Measurements from ENCODE around the gene ECSIT. TPM values are rescaled to one million over a fixed set of nuclear protein-coding genes. Genes with fewer than 3 reads are reported as not detected.

Gene ECSIT
- total RNA-seq, 2 experiments from 2014 or later, result 24.8 to 26.8 TPM

GRCh38 chr19:11486661-11487503, 42.1 kb downstream of the ECSIT start:
- Mint-ChIP-seq H3K27ac (no peak overlapping the region), H3K27me3 (peaks cover 3% of the 10 kb centered on the region), H3K36me3 (ENCODE audit: low read depth) (peaks cover 15% of the 10 kb centered on the region), H3K4me1 (peaks cover 15% of the 10 kb centered on the region), H3K4me3 (no peak overlapping the region), H3K9me3 (no peaks in the 10 kb centered on the region)
- no peak for DNase-seq
- CTCF ChIA-PET, result no interaction called here
- POLR2A ChIA-PET, result no interaction called here

GRCh38 chr19:11485245-11485837, 43.6 kb downstream of the ECSIT start:
- POLR2A ChIA-PET, result interaction anchor here (0.5 to 1.5 kb wide), 2 partner anchors 104 to 132 kb away, joined by 3 to 5 read pairs; no protein-coding TSS in a partner anchor
- Mint-ChIP-seq H3K4me3 (no peak overlapping the region), H3K9me3 (no peaks in the 10 kb centered on the region), H3K27ac (no peak overlapping the region), H3K36me3 (ENCODE audit: low read depth) (peaks cover 11% of the 10 kb centered on the region), H3K4me1 (peaks cover 25% of the 10 kb centered on the region), H3K27me3 (peaks cover 12% of the 10 kb centered on the region)
- no peak for DNase-seq
- CTCF ChIA-PET, result interaction anchor here (0.7 to 1.1 kb wide), 2 partner anchors 11 to 47 kb away, joined by 3 read pairs; no protein-coding TSS in a partner anchor

GRCh38 chr19:11483366-11484111, 45.4 kb downstream of the ECSIT start:
- Mint-ChIP-seq H3K27ac (no peak overlapping the region), H3K4me3 (peak overlapping the region; percentile 39), H3K36me3 (ENCODE audit: low read depth) (peaks cover 9% of the 10 kb centered on the region), H3K27me3 (peaks cover 20% of the 10 kb centered on the region), H3K9me3 (no peaks in the 10 kb centered on the region), H3K4me1 (peaks cover 30% of the 10 kb centered on the region)
- DNase-seq, result no peak
- ChIA-PET CTCF (interaction anchor here (0.6 to 2.9 kb wide), 29 partner anchors 10 to 1564 kb away, joined by 3 to 45 read pairs (median 4); partner anchors contain the start of genes ECSIT, ELOF1, EPOR and ODAD3), POLR2A (interaction anchor here (0.9 to 2.7 kb wide), 15 partner anchors 10 to 328 kb away, joined by 3 to 25 read pairs (median 3); partner anchors contain the start of genes ELOF1, SPC24, SWSAP1 and ZNF653)

- ChIA-PET CTCF (interaction anchor here (0.6 to 2.9 kb wide), 40 partner anchors 10 to 1563 kb away, joined by 3 to 45 read pairs (median 4); partner anchors contain the start of genes ECSIT, ELOF1, EPOR and ODAD3), POLR2A (interaction anchor here (0.9 to 2.7 kb wide), 16 partner anchors 11 to 327 kb away, joined by 3 to 25 read pairs (median 4); partner anchors contain the start of genes ELOF1, SPC24, SWSAP1 and ZNF653)
- H3K27ac Mint-ChIP-seq, result peak overlapping the region; percentile 47
Measured at GRCh38 chr19:11482384-11483050, 46.4 kb downstream of the ECSIT start.

GRCh38 chr19:11481534-11482383, 47.2 kb downstream of the ECSIT start:
- ChIA-PET CTCF (interaction anchor here (0.8 to 2.9 kb wide), 30 partner anchors 11 to 356 kb away, joined by 3 to 45 read pairs (median 4); partner anchors contain the start of genes ECSIT, EPOR, ODAD3 and PRKCSH), POLR2A (interaction anchor here (1.1 to 2.7 kb wide), 9 partner anchors 19 to 327 kb away, joined by 3 to 25 read pairs (median 4); partner anchors contain the start of genes SWSAP1 and ZNF653)
- peaks cover 30% of the 10 kb centered on the region for H3K4me1 Mint-ChIP-seq
- no peaks in the 10 kb centered on the region for H3K9me3 Mint-ChIP-seq
- H3K36me3 Mint-ChIP-seq (ENCODE audit: low read depth), result peaks cover 9% of the 10 kb centered on the region
- DNase-seq, result peak; percentile 77
- peak overlapping the region; percentile 47 for H3K27ac Mint-ChIP-seq
- H3K4me3 Mint-ChIP-seq, result peak overlapping the region; percentile 64
- peaks cover 35% of the 10 kb centered on the region for H3K27me3 Mint-ChIP-seq

More at GRCh38 chr19:11482384-11483050, 46.4 kb downstream of the ECSIT start:
- H3K9me3 Mint-ChIP-seq, result no peaks in the 10 kb centered on the region
- H3K36me3 Mint-ChIP-seq (ENCODE audit: low read depth), result peaks cover 9% of the 10 kb centered on the region
- peaks cover 29% of the 10 kb centered on the region for H3K27me3 Mint-ChIP-seq
- H3K4me3 Mint-ChIP-seq, result peak overlapping the region; percentile 64
- peak; percentile 90 for DNase-seq
- H3K4me1 Mint-ChIP-seq, result peaks cover 30% of the 10 kb centered on the region

GRCh38 chr19:11480715-11481533, 48.0 kb downstream of the ECSIT start, which contains the start of gene ELAVL3:
Gene ELAVL3, minus strand, starts transcription at chr19:11481046. Its CDS starts 438 bp downstream, at chr19:11480608.
- POLR2A ChIA-PET, result interaction anchor here (1.4 to 2.7 kb wide), 2 partner anchors 100 to 326 kb away, joined by 3 to 25 read pairs; no protein-coding TSS in a partner anchor
- CTCF ChIA-PET, result interaction anchor here (2.9 kb wide), 1 partner anchor 99 kb away, joined by 45 read pairs; no protein-coding TSS in a partner anchor

GRCh38 chr19:11479898-11480714, 48.8 kb downstream of the ECSIT start:
- Mint-ChIP-seq H3K27ac (no peak overlapping the region), H3K4me3 (no peak overlapping the region), H3K4me1 (peaks cover 29% of the 10 kb centered on the region), H3K27me3 (peaks cover 38% of the 10 kb centered on the region), H3K9me3 (no peaks in the 10 kb centered on the region), H3K36me3 (ENCODE audit: low read depth) (peaks cover 9% of the 10 kb centered on the region)
- ChIA-PET CTCF (no interaction called here), POLR2A (interaction anchor here (1.4 kb wide), 1 partner anchor 325 kb away, joined by 3 read pairs; no protein-coding TSS in a partner anchor)
- DNase-seq, result no peak

More at GRCh38 chr19:11480715-11481533, 48.0 kb downstream of the ECSIT start, which contains the start of gene ELAVL3:
- H3K27me3 Mint-ChIP-seq, result peaks cover 38% of the 10 kb centered on the region
- H3K27ac Mint-ChIP-seq, result no peak within 1 kb of the TSS
- H3K36me3 Mint-ChIP-seq (ENCODE audit: low read depth), result peaks cover 9% of the 10 kb centered on the region
- no peak within 1 kb of the TSS for H3K4me3 Mint-ChIP-seq
- DNase-seq, result no peak
- no peaks in the 10 kb centered on the region for H3K9me3 Mint-ChIP-seq
- H3K4me1 Mint-ChIP-seq, result peaks cover 30% of the 10 kb centered on the region

- no peak overlapping the region for H3K27ac Mint-ChIP-seq
- H3K4me3 Mint-ChIP-seq, result no peak overlapping the region
Measured at GRCh38 chr19:11479090-11479897, 49.6 kb downstream of the ECSIT start.

GRCh38 chr19:11478167-11479089, 50.5 kb downstream of the ECSIT start:
- Mint-ChIP-seq H3K4me1 (peaks cover 25% of the 10 kb centered on the region), H3K27ac (no peak overlapping the region), H3K9me3 (no peaks in the 10 kb centered on the region), H3K27me3 (peaks cover 40% of the 10 kb centered on the region), H3K36me3 (ENCODE audit: low read depth) (peaks cover 5% of the 10 kb centered on the region), H3K4me3 (no peak overlapping the region)
- no peak for DNase-seq
- POLR2A ChIA-PET, result no interaction called here
- CTCF ChIA-PET, result no interaction called here

More at GRCh38 chr19:11479090-11479897, 49.6 kb downstream of the ECSIT start:
- peaks cover 28% of the 10 kb centered on the region for H3K4me1 Mint-ChIP-seq
- peaks cover 9% of the 10 kb centered on the region for H3K36me3 Mint-ChIP-seq (ENCODE audit: low read depth)
- no peaks in the 10 kb centered on the region for H3K9me3 Mint-ChIP-seq
- H3K27me3 Mint-ChIP-seq, result peaks cover 38% of the 10 kb centered on the region
- ChIA-PET CTCF (no interaction called here), POLR2A (no interaction called here)
- peak; percentile 45 for DNase-seq

All from activated CD4-positive, alpha-beta memory T cell treated with anti-CD3 and anti-CD28 coated beads, Interleukin-2, amount 10 ng/mL, durations not matched to agents 7 days and 5 days (primary cell).